CD4-positive, alpha-beta T cell (primary cell): ENCODE measurements around the gene WEE1. TPM values are rescaled to one million over a fixed set of nuclear protein-coding genes. Genes with fewer than 3 reads are reported as not detected.

Source experiments
- ATAC-seq: fragments of 200-7000 bp; cut with Tn5 transposase; one replicate; pipeline ENCODE4 v1.10.0; 2022; ENCODE audit warnings: mild to moderate bottlenecking; ENCODE audit not compliant: poor library complexity
- CTCF ChIA-PET: fragments of 350-600 bp; sonication (Branson Sonifier 250); formaldehyde crosslinking; loops from one replicate; lab custom pipeline; 2021; ENCODE audit warnings: antibody characterized with exemption, inconsistent platforms; lab: Charles Lee
- POLR2A ChIA-PET: fragments of 350-600 bp; sonication (Branson Sonifier 250); formaldehyde crosslinking; loops from one replicate; lab custom pipeline; 2021; ENCODE audit warnings: antibody characterized with exemption, inconsistent platforms; lab: Charles Lee
- DNase-seq, 14 experiments: peaks; one replicate each; pipeline ENCODE4 v3.0.0-alpha.2; 2013 to 2020; ENCODE audit warnings: mixed read lengths in 2 of 14
- H3K27ac ChIP-seq, 2 donors: one replicate each; pipeline versions ENCODE4 v1.5.1 to v1.7.0; 2013; ENCODE audit warnings: low read length in 2 of 2, low read depth in 1 of 2, mild to moderate bottlenecking in 1 of 2
- H3K27me3 ChIP-seq, 2 experiments: 1 replicate in 1 of 2; 2 replicates in 1 of 2; pipeline versions ENCODE4 v1.6.1 to v1.7.0; 2013; ENCODE audit warnings: low read length in 2 of 2, control low read depth in 1 of 2, mild to moderate bottlenecking in 1 of 2, moderate library complexity in 1 of 2; ENCODE audit not compliant: insufficient read depth in 2 of 2, control insufficient read depth in 1 of 2
- H3K36me3 ChIP-seq: one replicate; pipeline ENCODE4 v1.6.1; 2013; ENCODE audit warnings: low read length, control low read depth; ENCODE audit not compliant: insufficient read depth
- H3K4me1 ChIP-seq: one replicate; pipeline ENCODE4 v1.6.1; 2013; ENCODE audit warnings: low read length, control low read depth; ENCODE audit not compliant: insufficient read depth
- H3K4me3 ChIP-seq: one replicate; pipeline ENCODE4 v1.5.1; 2013; ENCODE audit warnings: mild to moderate bottlenecking, low read length, moderate library complexity
- H3K9me3 ChIP-seq, 2 experiments: 1 replicate in 1 of 2; 2 replicates in 1 of 2; pipeline versions ENCODE4 v1.6.1 to v1.7.0; 2013; ENCODE audit warnings: low read length in 2 of 2, mild to moderate bottlenecking in 2 of 2, control low read depth in 1 of 2, moderate library complexity in 1 of 2; ENCODE audit not compliant: control insufficient read depth in 1 of 2, insufficient read depth in 1 of 2
- H3K27ac Mint-ChIP-seq: one replicate; pipeline ENCODE4 v1.8.0; 2020; ENCODE audit warnings: mixed read lengths
- H3K27me3 Mint-ChIP-seq: one replicate; pipeline ENCODE4 v1.8.0; 2021; ENCODE audit warnings: mixed read lengths
- H3K36me3 Mint-ChIP-seq: one replicate; pipeline ENCODE4 v1.8.0; 2021; ENCODE audit warnings: low read depth, mixed read lengths
- H3K4me1 Mint-ChIP-seq: one replicate; pipeline ENCODE4 v1.8.0; 2021; ENCODE audit warnings: low read depth, mixed read lengths
- H3K4me3 Mint-ChIP-seq: one replicate; pipeline ENCODE4 v1.8.0; 2020; ENCODE audit warnings: mild to moderate bottlenecking, mixed read lengths
- H3K9me3 Mint-ChIP-seq: one replicate; pipeline ENCODE4 v1.8.0; 2020; ENCODE audit warnings: mixed read lengths
- CTCF ChIP-seq: fragments of 200-600 bp; IDR thresholded peaks from one replicate; pipeline ENCODE4 v1.8.0; 2022; ENCODE audit warnings: antibody characterized with exemption, mild to moderate bottlenecking
- intact Hi-C, 2 experiments: fragments of 100-400 bp; cut with DNase I in 1 of 2; cut with micrococcal nuclease in 1 of 2; formaldehyde crosslinking; loops; one replicate each; pipeline versions ENCODE4 v1.15.1 to v1.9.0; 2023 to 2025; cut with DNase I, micrococcal nuclease
- total RNA-seq, 174 experiments: library from RNA in 2 of 174; stranded (reverse) in 2 of 174; gene quantifications; one replicate each; pipeline ENCODE4 v1.2.3 and lab custom pipeline; 2021 to 2026

WEE1 gene
- total RNA-seq, 2 experiments from 2014 or later, result 9.3 to 10.7 TPM

DNA sequence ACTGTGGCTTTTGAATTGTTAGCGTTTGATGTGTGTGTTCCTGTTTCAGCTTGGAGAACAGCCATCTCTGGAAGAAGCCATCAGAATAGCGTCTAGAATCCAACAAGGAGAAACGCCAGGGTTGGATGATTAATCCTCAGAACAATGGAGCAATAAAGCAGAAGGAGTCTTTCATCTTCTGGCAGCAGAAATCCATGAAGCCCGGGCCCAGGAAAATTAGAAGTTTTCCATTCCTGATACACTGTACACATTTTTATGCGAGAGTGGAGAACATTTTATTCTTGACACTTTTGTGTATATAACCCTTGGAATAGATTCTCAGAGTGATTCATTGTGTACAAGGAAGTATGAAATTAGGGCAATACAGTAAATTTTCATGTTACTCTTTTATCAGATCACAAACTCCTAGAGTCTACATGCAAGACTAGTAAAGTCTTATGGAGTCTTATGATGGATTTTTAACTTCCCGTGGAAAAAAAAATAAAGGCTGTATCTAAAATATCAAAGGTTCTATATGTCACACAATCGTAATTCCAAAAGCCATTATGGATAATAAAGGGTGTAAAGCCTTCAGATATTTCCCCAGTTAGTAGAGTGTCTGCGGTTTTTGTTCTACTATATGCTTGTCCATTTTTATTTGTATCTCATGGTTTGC is 45.9 kb upstream of the WEE1 start:
- H3K27ac Mint-ChIP-seq, result no peak overlapping the region
- POLR2A ChIA-PET, result no interaction called here
- H3K27me3 ChIP-seq, result no peaks in the 10 kb centered on the region
- no peaks in the 10 kb centered on the region for H3K4me1 Mint-ChIP-seq
- ATAC-seq, result no peak
- CTCF ChIA-PET, result interaction anchor here (2.2 kb wide), 1 partner anchor 86 kb away, joined by 8 read pairs; no protein-coding TSS in a partner anchor
- no peaks in the 10 kb centered on the region for H3K4me1 ChIP-seq
- peaks cover 42% of the 10 kb centered on the region for H3K36me3 Mint-ChIP-seq
- H3K9me3 ChIP-seq, result no peaks in the 10 kb centered on the region
- H3K27ac ChIP-seq, result no peak overlapping the region
- no peak for TF ChIP-seq CTCF
- peaks cover 42% of the 10 kb centered on the region for H3K36me3 ChIP-seq
- H3K4me3 ChIP-seq, result no peak overlapping the region
- no peak for DNase-seq
- no peaks in the 10 kb centered on the region for H3K27me3 Mint-ChIP-seq
- intact Hi-C loops, result no loop called here
- no peaks in the 10 kb centered on the region for H3K9me3 Mint-ChIP-seq
- H3K4me3 Mint-ChIP-seq, result no peak overlapping the region

GRCh38 chr11:9528136-9528501 is 45.4 kb upstream of the WEE1 start:
- Mint-ChIP-seq H3K9me3 (no peaks in the 10 kb centered on the region), H3K4me1 (no peaks in the 10 kb centered on the region), H3K36me3 (peaks cover 39% of the 10 kb centered on the region), H3K27ac (no peak overlapping the region), H3K27me3 (no peaks in the 10 kb centered on the region), H3K4me3 (no peak overlapping the region)
- no peak for DNase-seq
- no peak for ATAC-seq
- H3K9me3 ChIP-seq, result no peaks in the 10 kb centered on the region
- CTCF ChIA-PET, result interaction anchor here (2.2 kb wide), 1 partner anchor 86 kb away, joined by 8 read pairs; no protein-coding TSS in a partner anchor
- no peak overlapping the region for H3K27ac ChIP-seq
- TF ChIP-seq CTCF, result no peak
- H3K4me3 ChIP-seq, result no peak overlapping the region
- intact Hi-C loops, result no loop called here
- POLR2A ChIA-PET, result no interaction called here
- peaks cover 37% of the 10 kb centered on the region for H3K36me3 ChIP-seq
- H3K4me1 ChIP-seq, result no peaks in the 10 kb centered on the region
- H3K27me3 ChIP-seq, result no peaks in the 10 kb centered on the region

DNA sequence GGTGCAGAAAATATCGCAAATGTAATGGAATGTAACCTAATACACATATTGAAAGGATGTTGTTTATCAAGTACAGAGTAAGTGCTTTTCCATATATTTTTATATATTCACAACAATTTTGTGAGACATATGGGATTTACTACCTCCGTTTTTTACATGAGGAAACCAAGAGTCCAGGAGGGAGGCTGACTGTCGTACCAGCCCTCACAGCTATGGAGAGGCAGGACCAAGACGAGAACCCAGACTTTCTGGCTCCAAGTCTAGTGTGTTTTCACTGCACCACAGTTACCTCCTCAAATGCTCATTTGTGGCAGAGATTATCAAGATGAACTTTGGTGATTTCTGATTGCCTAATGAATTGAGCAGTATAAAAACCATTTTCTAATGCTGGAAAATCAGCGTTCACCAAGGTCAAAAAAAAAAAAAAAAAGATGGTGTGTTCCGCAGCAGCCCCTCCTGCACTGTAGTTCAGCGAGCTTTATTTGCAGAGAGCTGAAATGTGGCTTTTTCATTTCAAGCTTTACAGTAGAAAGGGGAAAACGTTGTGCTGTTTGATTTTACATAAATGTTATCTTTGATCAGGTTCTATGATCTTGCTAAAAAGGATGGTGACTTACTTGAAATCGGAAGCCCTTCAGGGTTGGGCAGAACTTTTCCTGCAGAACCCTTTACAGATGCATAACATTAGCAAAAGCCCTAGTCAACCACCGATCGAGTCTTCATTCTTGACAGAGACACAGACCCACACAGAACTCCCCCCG is 44.7 kb upstream of the WEE1 start:
- H3K9me3 Mint-ChIP-seq, result no peaks in the 10 kb centered on the region
- H3K4me3 ChIP-seq, result no peak overlapping the region
- no peaks in the 10 kb centered on the region for H3K9me3 ChIP-seq
- no peak for DNase-seq
- H3K4me3 Mint-ChIP-seq, result no peak overlapping the region
- H3K27me3 Mint-ChIP-seq, result no peaks in the 10 kb centered on the region
- no peak for TF ChIP-seq CTCF
- ChIA-PET CTCF (interaction anchor here (2.2 kb wide), 1 partner anchor 85 kb away, joined by 8 read pairs; no protein-coding TSS in a partner anchor), POLR2A (no interaction called here)
- H3K27ac ChIP-seq, result no peak overlapping the region
- no peaks in the 10 kb centered on the region for H3K4me1 Mint-ChIP-seq
- intact Hi-C loops, result no loop called here
- H3K36me3 ChIP-seq, result peaks cover 36% of the 10 kb centered on the region
- H3K27me3 ChIP-seq, result no peaks in the 10 kb centered on the region
- H3K27ac Mint-ChIP-seq, result no peak overlapping the region
- no peaks in the 10 kb centered on the region for H3K4me1 ChIP-seq
- H3K36me3 Mint-ChIP-seq, result peaks cover 38% of the 10 kb centered on the region
- ATAC-seq, result no peak
